Transverse colon (tissue), 4 donors: ENCODE measurements around the gene ESR1. TPM values are rescaled to one million over a fixed set of nuclear protein-coding genes. Genes with fewer than 3 reads are reported as not detected.

ENCODE experiments used
- DNase-seq: peaks from one replicate; pipeline ENCODE4 v3.0.0-alpha.2; 2019
- H3K27ac ChIP-seq, 4 donors: fragments of 200-600 bp; sonication (generic); 2 replicates each; pipeline ENCODE4 v1.5.1; 2016 to 2018; ENCODE audit warnings: inconsistent platforms in 4 of 4
- H3K27me3 ChIP-seq: fragments of 200-600 bp; sonication (generic); 2 replicates; pipeline ENCODE4 v1.5.1; 2017; ENCODE audit warnings: inconsistent platforms
- H3K36me3 ChIP-seq, 4 donors: fragments of 200-600 bp; sonication (generic); 2 replicates each; pipeline ENCODE4 v1.5.1; 2017 to 2019; ENCODE audit warnings: inconsistent platforms in 4 of 4
- H3K4me1 ChIP-seq, 4 donors: fragments of 200-600 bp; sonication (generic); 2 replicates each; pipeline ENCODE4 v1.5.1; 2017 to 2020; ENCODE audit warnings: inconsistent platforms in 4 of 4
- H3K4me3 ChIP-seq, 4 donors: fragments of 200-600 bp; sonication (generic); 1 replicate in 1 of 4; 2 replicates in 3 of 4; pipeline versions ENCODE4 v1.5.1 to v1.6.1; 2017 to 2019; ENCODE audit warnings: inconsistent platforms in 4 of 4
- H3K9me3 ChIP-seq, 2 donors: fragments of 200-600 bp; sonication (generic); 2 replicates each; pipeline ENCODE4 v1.5.1; 2017 to 2019; ENCODE audit warnings: inconsistent platforms in 2 of 2
- CTCF ChIP-seq, 5 experiments: fragments of 200-600 bp in 3 of 5; fragments of 450-650 bp in 2 of 5; sonication (generic) in 3 of 5; IDR thresholded peaks; 1 replicate in 2 of 5; 2 replicates in 3 of 5; pipeline ENCODE4 v1.5.1; 2016 to 2017; ENCODE audit warnings: antibody characterized with exemption in 5 of 5, inconsistent platforms in 3 of 5, mild to moderate bottlenecking in 2 of 5, moderate library complexity in 1 of 5
- EP300 ChIP-seq: sonication (generic); formaldehyde crosslinking; IDR thresholded peaks from one replicate; pipeline ENCODE4 v1.6.1; 2017; ENCODE audit warnings: antibody characterized with exemption, low read depth
- POLR2A ChIP-seq: fragments of 450-650 bp; IDR thresholded peaks from one replicate; pipeline ENCODE4 v1.6.1; 2016; ENCODE audit warnings: antibody characterized with exemption, mild to moderate bottlenecking, moderate library complexity
- POLR2AphosphoS5 ChIP-seq, 3 donors: sonication (generic); formaldehyde crosslinking; IDR thresholded peaks; one replicate each; pipeline ENCODE4 v1.6.1; 2016; ENCODE audit warnings: antibody characterized with exemption in 3 of 3
- WGBS, 2 donors: methylation state at CpG; one replicate each; pipeline ENCODE4 v1.1.5; 2018; ENCODE audit warnings: low coverage in 1 of 2; 5-methylcytosine and 5-hydroxymethylcytosine counted together
- in situ Hi-C, 4 donors: fragments of 200-750 bp; cut with MboI; loops; one replicate each; pipeline versions ENCODE4 v1.15.0 to v1.15.1; 2017; ENCODE audit warnings: low sequenced_read_pairs in 3 of 4, low pct_ligation_motif_present in 1 of 4, low pct_unique_long_range_greater_than_20kb in 1 of 4
- intact Hi-C: fragments of 100-400 bp; cut with DNase I; formaldehyde crosslinking; loops from one replicate; pipeline ENCODE4 v1.15.1; 2023; ENCODE audit warnings: low total_unique reads
- total RNA-seq, 4 donors: library from RNA; depleted of rRNA; stranded (reverse); fragments of >200 nt; gene quantifications; one replicate each; pipeline ENCODE4 v1.1.0, GENCODE V29; 2016

Gene ESR1
- total RNA-seq, 4 donors from 2014 or later = 0.37 to 0.48 (median 0.41) TPM; not detected in 1

GRCh38 chr6:152052061-152052460 is 244.6 kb downstream of the ESR1 start:
- Histone ChIP-seq H3K27ac (no peak overlapping the region), H3K4me3 (no peak overlapping the region), H3K4me1 (no peaks in the 10 kb centered on the region), H3K36me3 (no peaks in the 10 kb centered on the region), H3K27me3 (no peaks in the 10 kb centered on the region), H3K9me3 (no peaks in the 10 kb centered on the region)
- intact Hi-C loops (no loop called here), in situ Hi-C loops (no loop called here)
- no peak for TF ChIP-seq EP300
- no peak for TF ChIP-seq CTCF (IDR thresholded peaks at IDR 0.05)
- TF ChIP-seq POLR2AphosphoS5 (IDR thresholded peaks at IDR 0.05) = no peak
- no peak for TF ChIP-seq POLR2A
- 53 to 65% methylated on average over 2 to 6 of the region's 6 CpGs for WGBS, 2 donors
- DNase-seq = no peak

GRCh38 chr6:152053332-152053731 is 245.8 kb downstream of the ESR1 start:
- no peak overlapping the region for H3K4me3 ChIP-seq
- intact Hi-C loops (no loop called here), in situ Hi-C loops (no loop called here)
- no peaks in the 10 kb centered on the region for H3K27me3 ChIP-seq
- WGBS, 2 donors = 68% methylated on average over 1 of the region's 1 CpG; no CpG with 5 or more reads in 1 of the 2 donors
- no peak overlapping the region for H3K27ac ChIP-seq
- no peak for DNase-seq
- H3K9me3 ChIP-seq = no peaks in the 10 kb centered on the region
- no peaks in the 10 kb centered on the region for H3K4me1 ChIP-seq
- no peaks in the 10 kb centered on the region for H3K36me3 ChIP-seq
- TF ChIP-seq POLR2AphosphoS5 (IDR thresholded peaks at IDR 0.05) (no peak), CTCF (IDR thresholded peaks at IDR 0.05) (no peak), POLR2A (no peak), EP300 (no peak)

- no peak overlapping the region for H3K27ac ChIP-seq
- DNase-seq = no peak
- H3K27me3 ChIP-seq = no peaks in the 10 kb centered on the region
- H3K36me3 ChIP-seq = no peaks in the 10 kb centered on the region
- in situ Hi-C loops = no loop called here
- TF ChIP-seq POLR2AphosphoS5 (IDR thresholded peaks at IDR 0.05) = no peak
- TF ChIP-seq EP300 = no peak
- no peak for TF ChIP-seq CTCF (IDR thresholded peaks at IDR 0.05)
- TF ChIP-seq POLR2A = no peak
- intact Hi-C loops = no loop called here
- H3K9me3 ChIP-seq = no peaks in the 10 kb centered on the region
- no peaks in the 10 kb centered on the region for H3K4me1 ChIP-seq
- H3K4me3 ChIP-seq = no peak overlapping the region
- WGBS, 2 donors = 57 to 65% methylated on average over 7 of the region's 7 CpGs
These were observed 247.0 kb downstream of the ESR1 start for GRCh38 chr6:152054441-152054840.

- intact Hi-C loops = no loop called here
- Histone ChIP-seq H3K27me3 (no peaks in the 10 kb centered on the region), H3K4me1 (no peaks in the 10 kb centered on the region), H3K4me3 (no peak overlapping the region), H3K27ac (no peak overlapping the region), H3K9me3 (no peaks in the 10 kb centered on the region), H3K36me3 (no peaks in the 10 kb centered on the region)
- DNase-seq = no peak
- in situ Hi-C loops = no loop called here
- TF ChIP-seq POLR2A (no peak), CTCF (IDR thresholded peaks at IDR 0.05) (no peak), POLR2AphosphoS5 (IDR thresholded peaks at IDR 0.05) (no peak), EP300 (no peak)
- 96 to 100% methylated on average over 1 to 4 of the region's 4 CpGs for WGBS, 2 donors
These were observed 248.0 kb downstream of the ESR1 start for GRCh38 chr6:152055517-152055916.
